SW480 (cell line): ENCODE data around the gene OVOL1.

Experiments used
- DNase-seq: peaks from one replicate; pipeline ENCODE4 v3.0.0-alpha.2; 2016; ENCODE audit warnings: low spot score

Gene OVOL1

DNA sequence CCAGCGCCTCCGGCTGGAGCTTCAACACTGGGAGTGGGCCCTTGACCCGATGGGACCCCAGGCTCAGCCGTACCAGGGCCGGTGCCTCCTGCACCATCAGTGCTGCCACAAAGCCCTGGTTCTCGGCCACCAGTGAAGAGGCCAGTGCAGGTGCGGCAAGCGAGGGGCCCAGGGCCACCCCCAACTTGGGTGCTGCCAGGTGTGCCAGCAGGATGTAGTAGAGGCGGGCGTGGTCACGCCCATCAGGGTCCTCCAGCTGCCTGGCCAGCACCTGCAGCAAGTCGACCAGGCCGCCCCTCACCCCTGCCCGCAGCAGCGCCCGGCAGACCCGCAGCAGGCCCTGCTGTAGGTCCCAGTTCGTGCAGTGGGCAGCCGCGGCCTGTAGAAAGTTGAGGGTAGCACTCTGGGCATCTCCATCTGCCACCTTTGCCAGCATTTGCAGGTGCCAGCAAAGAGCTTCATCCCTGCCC is 8.4 kb upstream of the OVOL1 start:
- DNase-seq, result no peak

DNA sequence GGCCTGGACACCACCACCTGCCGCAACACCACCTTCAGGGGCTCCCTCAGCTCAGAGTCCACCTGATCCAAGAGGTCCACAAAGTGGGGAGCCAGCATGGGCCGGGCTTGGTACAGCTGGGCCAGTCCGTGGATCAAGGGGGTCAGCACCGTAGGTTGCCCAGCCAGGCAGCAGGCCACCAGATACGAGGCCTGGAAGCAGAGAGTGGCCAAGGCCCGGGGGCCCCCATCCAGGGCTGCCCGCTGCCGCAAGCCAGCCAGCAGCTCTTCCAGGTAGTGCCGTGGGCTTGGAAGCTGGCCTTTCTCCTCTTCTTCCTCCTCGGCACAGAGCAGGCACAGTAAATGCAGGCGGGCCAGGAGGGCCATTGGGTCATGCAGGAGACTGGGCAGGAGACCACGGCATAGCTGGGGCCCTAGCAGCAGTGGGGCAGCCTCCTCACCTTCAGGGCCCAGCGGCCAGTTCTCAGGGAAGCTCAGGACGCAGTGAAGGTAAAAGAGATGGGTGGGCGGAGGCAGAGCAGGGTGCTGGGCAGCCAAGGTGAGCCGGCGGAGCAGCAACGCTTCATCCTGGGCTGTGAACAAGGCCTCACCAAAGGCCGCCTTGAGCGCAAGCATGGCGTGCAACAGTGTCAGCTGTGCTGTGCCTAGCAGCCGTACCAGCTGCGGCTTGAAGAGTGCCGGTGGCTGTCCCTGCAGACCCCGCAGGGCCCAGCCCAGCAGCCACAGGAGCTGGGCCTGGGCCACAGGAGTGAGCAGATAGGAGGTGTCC is 7.8 kb upstream of the OVOL1 start:
- DNase-seq, result no peak

DNA sequence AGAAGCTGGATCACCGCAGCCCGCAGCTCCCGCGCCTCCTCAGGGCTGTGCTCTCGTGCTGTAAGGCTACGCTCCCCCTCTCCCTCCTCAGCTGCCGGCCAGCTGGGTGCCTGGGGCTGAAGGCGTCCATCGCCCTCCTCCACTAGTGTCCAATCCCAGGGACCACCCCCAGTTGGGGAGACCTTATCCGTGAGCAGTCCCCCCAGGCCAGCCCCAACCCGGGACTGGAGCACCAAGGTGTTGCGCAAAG is 7.3 kb upstream of the OVOL1 start:
- DNase-seq, result no peak

DNA sequence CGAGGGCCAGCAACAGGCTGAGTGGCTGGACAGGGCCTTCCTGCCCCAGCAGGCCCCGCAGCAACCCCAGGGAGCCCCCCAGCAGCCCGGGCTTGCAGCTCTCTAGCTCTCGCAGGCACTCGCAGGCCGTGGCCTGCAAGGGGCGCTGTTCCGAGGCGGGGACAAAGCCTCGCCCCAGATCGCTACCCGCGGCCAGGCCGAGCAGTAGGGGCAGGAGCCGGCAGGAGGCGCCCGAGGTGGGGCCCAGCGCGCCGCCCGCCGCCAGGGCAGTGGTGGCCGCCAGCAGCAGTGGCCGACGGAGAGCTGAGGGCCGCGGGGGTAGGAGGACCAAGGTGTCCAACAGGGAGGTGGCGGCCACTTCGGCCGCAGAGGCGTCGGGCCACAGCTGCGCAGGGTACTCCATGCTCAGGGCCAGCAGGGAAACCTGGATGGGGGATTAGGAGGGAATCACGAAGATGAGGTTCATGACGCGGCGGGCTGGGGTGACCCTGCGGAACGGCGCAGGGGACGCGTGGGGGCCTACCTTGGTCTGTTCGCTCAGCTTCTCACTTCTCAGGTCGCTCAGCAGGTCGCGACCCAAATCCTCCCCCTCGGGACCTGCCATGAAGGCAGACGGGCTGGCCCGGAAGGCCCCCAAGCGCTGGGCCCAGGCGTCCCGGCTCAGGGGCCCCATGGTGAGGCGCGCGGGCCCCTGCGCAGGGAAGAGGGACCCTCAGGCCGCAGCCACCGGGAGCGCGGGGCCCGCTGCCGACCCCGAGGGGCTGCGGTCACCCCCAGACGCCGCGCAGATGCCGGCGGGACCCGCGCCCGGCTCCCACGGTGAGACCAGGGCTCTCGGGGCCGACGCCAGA is 6.7 kb upstream of the OVOL1 start:
- DNase-seq, result peak; percentile 58

DNA sequence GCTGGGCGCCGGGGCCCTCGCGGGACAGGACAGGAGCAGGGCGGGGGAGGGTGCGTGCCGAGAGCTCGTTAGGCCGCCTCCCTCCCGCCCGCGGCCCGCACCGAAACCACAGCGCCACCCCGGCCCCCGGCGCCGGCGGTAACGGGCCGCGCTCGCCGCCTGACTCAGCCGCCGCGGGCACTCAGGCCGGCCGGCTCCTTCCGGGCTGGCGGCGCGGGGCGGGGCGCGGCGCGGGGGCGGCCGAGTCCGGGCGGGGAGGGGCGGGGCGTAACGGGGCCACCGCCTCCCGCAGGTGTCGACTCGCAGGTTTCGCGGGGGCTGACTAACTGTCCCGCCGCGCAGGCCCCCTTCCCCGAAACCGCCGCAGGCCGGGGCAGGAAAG is 6.1 kb upstream of the OVOL1 start, which contains the start of gene AP5B1:
TSS of gene AP5B1 (minus strand) at position 207 of the 382 bp plus-strand sequence. CDS start 385 bp downstream, outside the sequence.
- peak; percentile 56 for DNase-seq

DNA sequence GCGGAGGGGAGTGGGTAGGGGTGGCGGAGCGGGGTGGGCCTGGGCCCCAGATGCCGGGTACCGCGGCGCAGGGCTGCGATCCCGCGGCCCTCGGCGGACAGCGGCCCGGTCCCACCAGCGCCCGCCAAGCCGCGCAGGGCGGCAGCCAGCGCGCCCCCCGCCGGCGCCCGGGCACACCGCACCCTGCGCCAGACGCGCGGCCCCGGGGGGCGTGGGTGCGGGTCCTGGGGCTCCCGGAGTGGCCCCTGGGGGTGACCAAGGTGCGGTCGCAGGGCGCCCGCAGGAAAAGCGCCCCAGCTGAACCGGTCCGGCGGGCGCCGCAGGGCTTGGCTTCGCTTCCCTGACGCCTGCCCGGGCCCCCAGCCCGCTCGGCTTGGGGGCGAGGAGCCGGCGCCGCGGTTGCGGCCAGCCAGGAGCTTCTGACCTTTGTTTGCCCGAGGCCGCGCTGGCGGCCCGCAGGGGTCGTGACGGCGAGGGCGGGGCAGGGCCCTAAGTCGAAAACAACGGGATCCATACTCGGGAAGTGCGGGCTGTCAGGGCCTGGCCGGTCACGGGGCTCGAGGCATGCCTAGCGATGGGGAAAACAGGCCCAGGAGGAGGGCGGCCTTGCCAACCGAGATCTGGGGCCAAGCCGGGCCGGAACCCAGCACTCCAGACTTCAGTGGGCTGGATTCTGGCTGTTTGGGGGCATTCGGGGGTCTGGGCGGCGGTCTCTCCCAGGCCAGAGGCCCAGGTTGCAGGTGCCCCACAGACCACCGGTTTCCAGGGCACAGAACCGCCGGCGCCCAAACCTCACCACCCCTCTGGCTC is 5.5 kb upstream of the OVOL1 start:
- no peak for DNase-seq

DNA sequence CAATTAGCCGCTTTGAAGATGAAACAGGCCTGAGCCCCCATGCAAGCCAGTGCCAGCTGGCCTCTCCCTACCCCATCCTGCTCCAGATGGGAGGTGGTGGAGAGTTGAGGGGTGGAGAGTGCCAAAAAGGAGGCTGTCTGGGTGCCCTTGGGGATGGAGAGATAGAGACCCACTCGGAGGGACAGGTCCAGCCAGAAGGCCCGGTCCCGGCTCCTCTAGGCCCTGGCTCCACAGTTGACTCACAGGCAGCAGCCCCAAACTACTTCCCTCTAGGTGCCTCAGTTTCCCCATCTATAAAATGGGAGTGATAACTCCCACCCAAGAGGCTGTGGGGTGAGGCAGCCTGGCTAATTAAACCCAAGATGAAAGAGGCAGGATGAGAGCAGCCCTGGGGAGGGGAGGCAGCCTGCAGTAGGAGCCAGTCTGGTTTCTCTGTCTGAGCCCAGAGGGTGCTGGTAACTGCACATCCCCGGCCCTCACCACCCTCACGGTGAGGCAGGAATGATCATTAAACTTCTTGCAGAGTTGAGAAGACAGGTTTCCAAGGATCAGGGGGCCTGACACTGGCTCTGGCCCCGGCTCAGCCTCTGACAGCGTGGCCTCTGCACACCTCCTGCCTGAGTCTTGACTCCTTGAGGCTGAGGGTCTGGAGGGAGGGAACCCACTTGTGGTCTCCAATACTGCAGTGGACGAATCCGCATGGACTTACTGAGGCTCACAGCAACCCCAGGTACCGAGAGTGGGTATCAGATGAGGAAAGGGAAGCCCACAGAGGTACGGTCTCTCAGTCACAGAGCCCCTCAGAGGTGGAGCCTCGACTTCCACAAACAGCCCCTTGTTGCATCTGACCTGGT is 4.7 kb upstream of the OVOL1 start:
- no peak for DNase-seq

DNA sequence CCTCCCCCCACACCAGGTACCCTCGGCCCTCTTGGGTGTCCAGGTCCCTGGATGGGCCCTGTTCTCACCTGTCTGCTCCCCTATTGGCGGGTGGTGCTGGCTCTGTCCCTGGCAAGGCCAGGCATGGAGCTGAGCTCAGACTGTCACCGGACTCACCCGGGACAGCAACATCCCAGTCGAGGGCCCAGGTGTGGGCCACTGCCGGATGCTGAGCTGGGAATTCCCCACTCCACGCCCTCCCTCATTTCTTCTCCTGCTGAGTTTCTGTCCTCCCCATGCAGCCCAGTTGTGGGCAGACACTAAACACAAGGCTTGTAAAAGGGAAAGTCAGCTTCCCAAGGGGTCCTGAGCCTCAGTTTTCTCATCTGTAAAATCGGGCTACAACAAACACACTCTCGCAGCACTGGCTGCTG is 4.0 kb upstream of the OVOL1 start:
- no peak for DNase-seq

DNA sequence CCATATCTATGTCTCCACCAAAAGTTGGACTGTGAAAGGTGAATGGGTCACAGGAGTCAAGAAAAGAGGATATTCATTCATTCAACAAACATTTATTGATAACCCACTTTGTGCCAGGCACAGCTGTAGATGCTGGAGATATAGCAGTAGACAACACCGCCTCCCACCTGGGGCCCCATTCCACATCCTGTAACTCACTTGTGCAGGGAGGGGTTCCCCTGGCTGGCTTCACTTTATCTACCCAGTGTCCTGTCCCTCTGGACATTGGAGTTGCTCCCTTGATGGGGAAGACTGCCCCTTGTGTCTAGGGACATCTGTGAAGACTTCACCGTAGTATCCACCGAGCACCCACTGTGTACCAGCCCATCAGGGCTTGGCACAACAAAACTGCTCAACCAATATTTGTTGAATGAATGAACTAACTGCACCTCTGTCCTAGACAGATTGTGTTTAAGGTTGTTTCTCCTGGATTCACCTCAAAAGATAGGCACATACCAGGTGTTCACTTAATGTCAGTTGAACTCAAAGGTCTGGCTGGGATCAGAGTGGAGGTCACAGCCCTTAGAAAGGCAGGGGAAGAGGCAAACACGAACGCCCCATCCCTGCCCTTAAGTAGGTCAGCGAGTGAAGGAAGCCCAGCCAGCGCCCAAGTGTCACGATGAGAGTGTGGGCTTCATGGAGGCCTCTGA is 1.4 kb upstream of the OVOL1 start:
- DNase-seq, result no peak

DNA sequence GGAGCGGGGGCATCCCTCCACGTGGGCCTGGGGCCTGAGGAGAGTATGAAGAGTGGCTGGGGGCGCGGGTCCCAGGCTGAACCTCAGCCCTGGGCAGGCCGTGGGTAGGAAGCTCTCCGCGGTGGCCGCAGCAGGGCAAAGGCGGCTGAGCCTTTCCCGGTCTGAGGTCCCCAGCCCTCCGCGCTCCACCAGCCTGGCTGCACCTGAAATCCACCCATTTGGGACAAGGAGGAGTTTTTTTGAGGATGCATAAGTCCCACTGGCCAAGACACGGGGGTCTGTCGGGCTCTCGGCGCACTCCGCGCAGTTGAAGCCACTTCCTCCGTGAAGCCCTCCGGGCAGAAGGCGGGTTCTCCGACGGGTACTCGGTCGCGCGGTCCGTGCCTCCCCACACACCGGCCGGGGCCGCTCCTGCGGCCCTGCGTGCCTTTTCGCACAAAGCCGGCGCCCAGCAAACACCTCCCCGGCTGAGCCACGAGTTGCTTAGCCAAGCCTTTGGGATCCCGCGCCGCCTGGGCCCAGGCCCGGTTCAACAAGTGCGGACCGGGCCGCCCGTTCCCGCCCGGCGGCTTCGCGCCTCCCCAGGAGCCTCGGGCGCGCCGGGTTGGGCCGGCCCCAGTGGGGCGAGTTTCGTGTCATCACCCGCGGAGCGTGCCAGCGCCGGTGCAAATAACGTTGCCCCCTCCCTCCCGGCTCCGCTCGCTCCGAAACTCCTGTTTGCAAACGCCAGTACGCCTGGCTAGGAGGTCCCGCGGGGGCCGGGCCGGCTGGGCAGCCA is 666 bp upstream of the OVOL1 start:
- DNase-seq, result no peak

DNA sequence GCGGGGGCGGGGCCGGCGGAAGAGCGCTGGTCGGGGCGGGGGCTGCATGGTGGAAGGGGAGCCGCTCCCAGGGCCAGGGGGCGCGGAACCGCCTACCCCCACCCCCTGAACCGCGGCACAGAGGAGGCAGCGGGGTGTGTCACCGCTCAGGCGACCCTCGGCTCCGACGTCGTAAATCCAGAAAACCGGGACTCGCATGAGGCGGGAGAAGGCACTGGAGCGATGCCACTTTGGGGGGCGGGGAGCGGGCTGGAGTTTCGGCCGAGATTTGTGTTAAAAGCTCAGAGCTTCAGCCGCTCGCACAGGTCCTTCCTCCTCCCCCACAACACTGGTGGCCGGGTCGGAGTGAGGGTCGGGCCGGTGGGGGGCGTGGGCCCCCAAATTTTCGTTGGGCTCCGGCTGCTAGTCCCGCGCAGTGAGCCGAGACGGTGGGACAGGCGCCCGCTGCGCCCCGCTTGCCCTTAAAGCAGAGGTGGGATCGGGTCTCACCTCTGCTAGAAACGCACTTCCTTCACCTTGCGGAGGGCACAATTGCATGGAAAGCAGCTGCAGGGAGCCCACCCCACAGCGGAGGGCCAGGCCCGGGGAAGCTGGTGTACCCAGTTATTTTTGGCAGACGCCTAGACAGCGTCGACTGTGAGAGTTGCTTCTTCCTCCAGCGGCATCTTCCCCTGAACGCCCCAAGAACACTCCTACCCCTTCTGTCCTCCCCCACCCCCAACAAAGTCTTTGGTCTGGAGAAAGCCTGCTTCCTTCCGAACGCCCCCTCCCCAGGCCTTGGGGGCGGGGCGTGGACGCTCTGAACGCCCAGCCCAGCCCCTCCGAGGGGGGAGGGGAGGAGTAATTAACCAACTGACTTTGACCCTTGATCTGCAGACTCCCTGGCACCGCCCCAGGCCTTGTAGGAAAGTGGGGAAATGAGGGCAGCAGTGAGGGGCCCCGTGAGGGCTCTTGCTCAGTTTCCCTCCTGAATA is 1.1 kb downstream of the OVOL1 start:
- no peak for DNase-seq

DNA sequence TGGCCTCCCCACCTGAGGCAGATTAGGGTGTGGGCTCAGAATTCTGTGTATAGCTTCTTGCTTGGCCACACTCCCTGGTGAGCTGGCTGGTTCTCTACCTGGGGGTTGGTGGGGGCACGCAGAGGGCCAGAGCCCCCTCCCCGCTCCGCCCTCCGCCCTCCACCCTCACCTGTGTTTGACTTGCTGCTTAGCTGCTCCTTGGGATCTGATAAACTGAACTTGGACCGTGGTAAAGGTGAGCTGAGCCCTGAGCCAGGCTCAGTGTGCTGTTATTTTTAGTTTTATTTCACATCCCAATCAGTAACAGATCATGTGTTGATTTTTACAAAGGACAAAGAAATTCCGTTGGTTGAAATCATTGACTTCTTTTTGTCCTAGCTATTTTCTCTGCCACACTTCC is 2.0 kb downstream of the OVOL1 start:
- no peak for DNase-seq

DNA sequence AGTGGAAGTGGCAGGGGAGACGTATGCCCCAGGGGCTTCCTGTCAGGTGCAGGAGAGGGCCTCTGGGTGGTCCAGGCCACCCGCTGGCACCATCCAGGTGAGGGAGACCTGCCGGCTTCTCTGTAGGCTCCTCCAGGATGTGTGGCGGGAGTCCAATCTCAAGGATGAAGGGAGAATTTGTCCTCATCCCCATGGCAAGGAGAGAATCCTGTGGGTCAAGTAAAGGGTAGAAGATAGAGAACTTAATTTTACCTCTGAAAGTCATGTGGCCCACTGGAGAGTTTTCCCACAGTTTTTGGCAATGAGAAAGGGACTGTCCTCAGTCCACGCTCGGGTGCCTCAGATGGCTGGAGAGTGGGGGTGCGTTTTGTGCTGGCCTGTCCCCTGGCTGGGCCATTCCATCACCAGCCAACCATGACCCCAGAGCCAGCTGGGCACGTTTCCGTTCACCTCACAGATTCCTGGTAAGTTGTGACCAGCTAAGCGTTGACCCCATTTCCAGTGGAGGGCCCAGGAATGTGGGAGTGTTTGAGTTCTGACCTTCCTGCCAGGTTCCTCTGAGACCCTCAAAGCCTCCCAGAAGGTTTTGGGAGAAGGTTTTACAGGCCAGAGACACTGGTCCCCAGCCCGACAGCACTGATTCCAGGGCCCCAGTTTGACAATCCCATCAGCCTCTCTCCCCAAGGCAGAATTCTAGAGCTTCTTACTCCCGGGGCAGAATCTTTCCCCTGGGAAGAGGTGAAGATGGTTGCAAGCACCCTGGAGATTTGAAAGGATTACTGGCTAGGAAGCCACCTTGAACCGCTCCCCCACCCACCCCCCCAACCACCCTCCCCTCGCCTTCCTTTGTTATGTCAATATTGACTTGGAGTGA is 2.6 kb downstream of the OVOL1 start:
- DNase-seq, result no peak

DNA sequence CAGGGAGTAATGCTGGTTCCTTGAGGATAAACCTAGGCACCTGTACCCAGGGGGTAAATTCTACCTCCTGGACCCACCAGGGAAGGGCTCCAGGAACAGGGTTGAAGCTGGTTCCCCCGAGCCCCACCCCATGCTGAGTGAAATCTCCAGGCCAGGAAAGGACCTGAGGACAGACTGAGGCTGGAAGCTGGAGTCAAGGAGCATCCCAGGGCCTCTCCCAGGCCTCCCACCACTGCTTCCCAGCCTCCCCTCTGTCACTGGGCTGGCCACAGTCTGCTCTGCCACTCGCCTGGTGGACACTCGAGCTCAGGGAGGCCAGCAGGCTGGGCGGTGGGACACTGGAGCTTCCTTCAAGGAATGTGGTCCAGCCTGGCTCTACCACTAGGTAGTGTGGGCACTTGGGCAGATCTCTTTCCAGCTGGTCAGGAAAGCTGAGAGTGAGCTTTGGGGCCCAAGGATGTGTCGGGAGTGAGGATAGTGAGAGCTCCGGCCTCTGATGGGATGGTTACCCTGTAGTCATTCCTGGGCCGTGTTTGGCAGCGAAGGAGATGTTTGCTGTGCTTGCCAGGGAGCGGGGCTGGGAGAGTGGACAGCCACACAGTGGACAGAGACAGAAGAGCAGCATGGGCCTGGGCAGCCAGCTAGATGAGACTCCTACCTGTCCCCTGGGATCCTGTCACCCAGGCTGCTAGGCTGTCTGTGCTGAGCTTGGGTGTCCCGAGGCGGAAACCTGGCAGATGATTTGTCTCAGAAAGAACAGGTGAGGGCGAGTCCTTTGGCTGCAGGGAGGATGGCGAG is 3.4 kb downstream of the OVOL1 start:
- DNase-seq, result no peak

DNA sequence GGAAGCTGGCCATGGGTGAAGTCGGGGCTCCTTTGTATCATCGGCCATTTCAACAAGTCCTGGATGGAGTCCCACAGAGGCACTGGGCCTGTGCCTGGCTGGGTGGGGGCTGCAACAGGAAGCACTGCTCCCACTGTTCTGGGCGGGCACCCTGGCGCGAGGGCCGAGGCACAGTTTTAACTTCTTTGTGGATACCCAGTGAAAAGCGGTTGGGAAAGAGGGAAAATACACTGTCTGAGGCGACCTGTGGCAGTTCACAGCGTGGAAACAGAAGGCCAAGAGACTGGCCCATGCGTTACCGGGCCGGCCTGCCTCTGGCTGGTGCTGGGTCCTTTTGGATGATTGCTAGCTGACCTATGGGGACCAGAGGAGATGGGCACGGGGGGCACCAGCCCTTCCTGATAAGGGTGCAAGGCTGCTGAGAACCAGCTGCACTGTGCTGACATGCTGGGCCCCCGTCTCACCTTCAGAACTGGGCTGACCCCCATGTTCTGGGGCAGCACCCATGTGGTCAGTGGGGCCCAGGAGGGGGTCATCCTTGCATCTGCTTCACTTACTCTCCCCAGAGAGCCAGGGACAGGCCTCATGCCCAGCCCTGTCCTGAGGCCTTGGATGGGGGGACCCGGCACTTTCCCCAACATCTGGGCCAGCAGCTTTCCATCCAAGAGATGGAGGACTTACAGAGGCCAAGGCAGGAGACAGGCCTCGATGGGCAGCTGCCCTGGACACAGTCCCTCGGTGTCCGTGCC is 4.2 kb downstream of the OVOL1 start:
- DNase-seq, result no peak

DNA sequence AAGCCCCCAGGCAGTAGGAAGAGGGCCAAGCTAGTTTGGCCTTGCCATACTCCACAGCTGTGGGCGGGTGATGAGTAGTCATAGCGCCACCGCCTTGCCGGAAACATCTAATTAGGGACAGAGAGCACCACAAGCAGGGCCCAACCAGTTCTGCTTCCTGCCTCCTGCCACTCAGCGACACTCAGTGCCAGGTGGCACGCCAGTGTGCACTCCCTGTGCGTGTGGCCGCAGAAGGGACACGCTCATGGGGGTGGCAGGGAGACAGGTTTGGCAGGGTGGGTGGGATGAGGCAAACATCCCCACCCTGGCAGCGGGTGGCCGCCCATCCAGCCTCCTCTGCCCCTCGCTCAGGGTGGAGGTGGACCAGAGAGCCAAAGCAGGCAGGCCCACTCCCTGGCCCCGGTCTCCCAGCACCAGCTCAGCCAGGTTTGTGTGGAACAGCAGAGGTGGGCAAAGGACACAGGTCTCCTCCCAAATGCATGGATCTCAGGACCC is 4.9 kb downstream of the OVOL1 start:
- peak; percentile 64 for DNase-seq
